GM12891 (cell line): ENCODE results near the gene TMEM248.

Experiments
- POLR2A ChIP-seq: IDR thresholded peaks from 2 replicates; pipeline ENCODE4 v1.6.1; 2011; ENCODE audit warnings: low read depth, low read length, control low read depth
- POLR2AphosphoS5 ChIP-seq: IDR thresholded peaks from 2 replicates; pipeline ENCODE4 v1.6.1; 2011; ENCODE audit warnings: low read depth, low read length, control low read depth
- TAF1 ChIP-seq: IDR thresholded peaks from 2 replicates; pipeline ENCODE4 v1.6.1; 2011; ENCODE audit warnings: low read depth, low read length, control low read depth

DNA sequence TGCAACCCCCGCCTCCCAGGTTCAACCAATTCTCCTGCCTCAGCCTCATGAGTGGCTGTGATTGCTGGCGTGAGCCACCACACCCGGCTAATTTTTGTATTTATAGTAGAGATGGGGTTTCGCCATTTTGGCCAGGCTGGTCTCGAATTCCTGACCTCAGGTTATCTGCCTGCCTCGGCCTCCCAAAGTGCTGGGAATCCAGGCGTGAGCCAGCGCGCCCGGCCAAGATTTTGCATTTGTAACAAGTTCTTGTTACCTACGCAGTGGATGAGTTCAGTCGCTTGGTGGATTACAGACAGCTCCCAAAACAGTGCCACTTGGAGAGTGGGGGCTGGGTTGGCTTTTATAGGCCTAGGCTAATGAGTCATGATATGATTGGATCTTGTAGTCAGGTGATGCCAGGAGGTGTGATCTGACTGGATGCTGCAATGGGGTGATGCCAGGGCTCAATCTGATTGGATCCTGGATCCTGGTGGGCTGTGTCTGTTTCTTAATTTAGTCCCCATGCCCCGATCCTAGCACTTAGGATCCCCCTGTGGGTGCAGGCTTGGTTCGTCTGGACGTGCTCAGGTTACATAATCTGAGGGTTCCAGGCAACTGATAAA is 54.1 kb downstream of the TMEM248 start:
- no peak for TF ChIP-seq POLR2A
- TF ChIP-seq TAF1: no peak
- TF ChIP-seq POLR2AphosphoS5: no peak
